HepG2 (cell line): ENCODE results near the gene MAP9. TPM values are rescaled to one million over a fixed set of nuclear protein-coding genes. Genes with fewer than 3 reads are reported as not detected.

Experiments used
- ATAC-seq: fragments of 200-7000 bp; cut with Tn5 transposase; 3 replicates; pipeline ENCODE4 v1.9.1; 2020; ENCODE audit warnings: mild to moderate bottlenecking, moderate library complexity
- BruUV-seq: library from RNA; stranded (reverse); fragments of 400-500 nt; replicated peaks from 2 replicates; lab custom pipeline; 2021; lab: Mats Ljungman, UMichigan
- CTCF ChIA-PET: fragments of 300-600 bp; formaldehyde crosslinking; extraction: SDS; loops from one replicate; lab custom pipeline; 2021; ENCODE audit warnings: low total read pairs, inconsistent platforms, low intra/inter-chr PET ratio; lab: Yijun Ruan, JAX
- POLR2A ChIA-PET: fragments of 350-600 bp; sonication (Branson Sonifier 250); formaldehyde crosslinking; loops from one replicate; lab custom pipeline; 2020; ENCODE audit warnings: antibody characterized with exemption, inconsistent platforms; lab: Yijun Ruan, JAX
- DNase-seq: peaks from one replicate; pipeline ENCODE4 v3.0.0-alpha.2; 2015; ENCODE audit warnings: low spot score
- FAIRE-seq: peaks from 3 replicates; lab custom pipeline; 2011; peaks lifted over from hg19 to GRCh38; lab: Jason Lieb, UNC
- H2AFZ ChIP-seq: one replicate; pipeline ENCODE4 v1.6.1; 2011; ENCODE audit warnings: low read length, inconsistent platforms
- H3K27ac ChIP-seq: fragments of 300-600 bp; 3 replicates; pipeline ENCODE4 v1.8.0; 2011; ENCODE audit warnings: mixed run types, mild to moderate bottlenecking, mixed read lengths, low read length, inconsistent platforms; ENCODE audit not compliant: insufficient read depth; ENCODE audit errors: extremely low read length
- H3K27me3 ChIP-seq, 2 experiments: fragments of 200-600 bp in 1 of 2; 2 replicates in 1 of 2; 3 replicates in 1 of 2; pipeline versions ENCODE4 v1.6.0 to v1.8.0; 2011; ENCODE audit warnings: low read length in 2 of 2, mild to moderate bottlenecking in 2 of 2, moderate library complexity in 2 of 2, inconsistent platforms in 1 of 2; ENCODE audit not compliant: insufficient read depth in 2 of 2, control insufficient read depth in 1 of 2
- H3K36me3 ChIP-seq, 2 experiments: fragments of 200-600 bp in 1 of 2; replicated peaks in 1 of 2; 2 replicates in 1 of 2; 3 replicates in 1 of 2; pipeline versions ENCODE4 v1.5.1 to v1.8.0; 2011; ENCODE audit warnings: low read length in 2 of 2, inconsistent platforms in 1 of 2; ENCODE audit not compliant: insufficient read depth in 2 of 2, control insufficient read depth in 1 of 2
- H3K4me1 ChIP-seq: 2 replicates; pipeline ENCODE4 v1.5.1; 2012; ENCODE audit warnings: low read length, inconsistent platforms; ENCODE audit not compliant: insufficient read depth
- H3K4me2 ChIP-seq: 2 replicates; pipeline ENCODE4 v1.6.0; 2011; ENCODE audit warnings: low read depth, low read length, inconsistent platforms
- H3K4me3 ChIP-seq, 3 experiments: fragments of 200-600 bp in 1 of 3; sonication (generic), shearing (Covaris generic) in 1 of 3; replicated peaks in 1 of 3; 2 replicates each; pipeline ENCODE4 v1.5.1; 2011 to 2016; ENCODE audit warnings: low read length in 3 of 3, inconsistent platforms in 2 of 3, low read depth in 2 of 3, mild to moderate bottlenecking in 2 of 3, control low read depth in 1 of 3, mixed read lengths in 1 of 3; ENCODE audit not compliant: insufficient read depth in 1 of 3
- H3K79me2 ChIP-seq: one replicate; pipeline ENCODE4 v1.6.1; 2011; ENCODE audit warnings: low read length, inconsistent platforms; ENCODE audit not compliant: insufficient read depth
- H3K9ac ChIP-seq: 2 replicates; pipeline ENCODE4 v1.6.0; 2011; ENCODE audit warnings: mild to moderate bottlenecking, low read depth, low read length, inconsistent platforms; ENCODE audit not compliant: insufficient read depth
- H3K9me3 ChIP-seq: 2 replicates; pipeline ENCODE4 v1.5.1; 2012; ENCODE audit warnings: mild to moderate bottlenecking, low read length
- H4K20me1 ChIP-seq: 2 replicates; pipeline ENCODE4 v1.6.0; 2011; ENCODE audit warnings: inconsistent platforms, mild to moderate bottlenecking, low read length, moderate library complexity; ENCODE audit not compliant: insufficient read depth
- AKAP8 ChIP-seq: sonication (generic); formaldehyde crosslinking; IDR thresholded peaks from 2 replicates; pipeline ENCODE4 v1.5.1; 2020; ENCODE audit warnings: mild to moderate bottlenecking, missing genetic modification reagents
- ARID3A ChIP-seq: IDR thresholded peaks from 2 replicates; pipeline ENCODE4 v1.6.1; 2012; ENCODE audit warnings: low read depth, low read length, improper control_type of control experiment
- CREM ChIP-seq, 2 experiments: sonication (generic) in 1 of 2; formaldehyde crosslinking in 1 of 2; IDR thresholded peaks; 2 replicates each; pipeline versions ENCODE4 v1.4.0 to v1.6.1; 2016 to 2020; ENCODE audit warnings: antibody characterized with exemption in 1 of 2, mild to moderate bottlenecking in 1 of 2, missing genetic modification reagents in 1 of 2
- GABPB1 ChIP-seq: IDR thresholded peaks from 2 replicates; pipeline ENCODE4 v1.6.1; 2016; ENCODE audit warnings: mild to moderate bottlenecking, missing genetic modification reagents, moderate library complexity, missing compliant biosample characterization
- IRF2 ChIP-seq: IDR thresholded peaks from 2 replicates; pipeline ENCODE4 v1.6.1; 2018; ENCODE audit warnings: missing genetic modification reagents, missing compliant biosample characterization
- ZBTB43 ChIP-seq: sonication (generic); formaldehyde crosslinking; conservative IDR thresholded peaks from 2 replicates; pipeline ENCODE4 v1.4.0; 2020; ENCODE audit warnings: missing genetic modification reagents
- ZNF256 ChIP-seq: sonication (generic); formaldehyde crosslinking; conservative IDR thresholded peaks from 2 replicates; pipeline ENCODE4 v1.4.0; 2020; ENCODE audit warnings: missing genetic modification reagents
- ZNF329 ChIP-seq: sonication (generic); formaldehyde crosslinking; IDR thresholded peaks from 2 replicates; pipeline ENCODE4 v1.9.0; 2021; ENCODE audit warnings: low read depth, mild to moderate bottlenecking, missing genetic modification reagents
- ZNF546 ChIP-seq: sonication (generic); formaldehyde crosslinking; conservative IDR thresholded peaks from 2 replicates; pipeline ENCODE4 v1.8.1; 2023; ENCODE audit warnings: mild to moderate bottlenecking, missing genetic modification reagents
- ZNF556 ChIP-seq: sonication (generic); formaldehyde crosslinking; IDR thresholded peaks from 2 replicates; pipeline ENCODE4 v1.4.0; 2020; ENCODE audit warnings: mild to moderate bottlenecking, missing genetic modification reagents, borderline replicate concordance
- ZNF7 ChIP-seq: IDR thresholded peaks from 2 replicates; pipeline ENCODE4 v1.6.1; 2016; ENCODE audit warnings: missing biosample characterization, missing genetic modification reagents
- ZNF710 ChIP-seq: sonication (generic); formaldehyde crosslinking; IDR thresholded peaks from 2 replicates; pipeline ENCODE4 v1.5.0; 2020; ENCODE audit warnings: mild to moderate bottlenecking, missing genetic modification reagents, borderline replicate concordance
- WGBS: methylation state at CpG from one replicate; pipeline ENCODE4 v1.1.6; 2017; ENCODE audit warnings: low lambda C conversion rate; 5-methylcytosine and 5-hydroxymethylcytosine counted together
- in situ Hi-C: cut with HindIII; loops from 2 replicates; pipeline ENCODE4 v1.10.0; 2017; ENCODE audit warnings: low pct_unique_long_range_greater_than_20kb; ENCODE audit not compliant: extremely low pct_ligation_motif_present
- intact Hi-C: fragments of 100-400 bp; cut with micrococcal nuclease; formaldehyde crosslinking; loops from one replicate; pipeline ENCODE4 v1.10.0; 2022; ENCODE audit not compliant: unreplicated experiment
- polyA plus RNA-seq, 8 experiments: library from polyadenylated mRNA; depleted of rRNA in 3 of 8; stranded (reverse) in 7 of 8; unstranded in 1 of 8; fragments of >200 nt; fragmentation: Illumina TruSeq in 4 of 8; extraction: Trizol in 4 of 8; gene quantifications; 2 replicates each; pipeline versions ENCODE4 v1.2.1 to v1.2.3, GENCODE V29; 2011 to 2016; ENCODE audit warnings: low read depth in 4 of 8, missing spikeins in 1 of 8, mixed read lengths in 1 of 8; ENCODE audit not compliant: insufficient read depth in 1 of 8
- total RNA-seq, 5 experiments: library from RNA; depleted of rRNA; stranded (reverse); fragments of >200 nt; fragmentation: Illumina TruSeq; extraction: Trizol; gene quantifications; 2 replicates each; pipeline ENCODE4 v1.2.3, GENCODE V29; 2016; ENCODE audit warnings: low read depth in 1 of 5
- TF ChIP-seq, protein P1 (sequence below): IDR thresholded peaks from 2 replicates; pipeline ENCODE4 v1.6.1; 2016; ENCODE audit warnings: mild to moderate bottlenecking, missing biosample characterization, missing genetic modification reagents

Gene MAP9
- total and polyA plus RNA-seq, 2 of the 13 experiments (the other 11 are each of a cell fraction or from before 2014, with no cell fraction given): not detected

GRCh38 chr4:155402941-155403340 is 26.2 kb upstream of the MAP9 start:
- no peak for ATAC-seq
- no peak for FAIRE-seq
- H3K79me2 ChIP-seq: no peaks in the 10 kb centered on the region
- no peak overlapping the region for H3K4me3 ChIP-seq
- no peak overlapping the region for H3K4me2 ChIP-seq
- H4K20me1 ChIP-seq: no peaks in the 10 kb centered on the region
- H3K9me3 ChIP-seq: no peaks in the 10 kb centered on the region
- H2AFZ ChIP-seq: no peak overlapping the region
- intact Hi-C loops: no loop called here
- no peak for DNase-seq
- H3K27ac ChIP-seq: no peak overlapping the region
- in situ Hi-C loops: no loop called here
- POLR2A ChIA-PET: no interaction called here
- no peak overlapping the region for H3K9ac ChIP-seq
- no peaks in the 10 kb centered on the region for H3K4me1 ChIP-seq
- H3K36me3 ChIP-seq: no peaks in the 10 kb centered on the region
- TF ChIP-seq ARID3A: no peak
- no peak for TF ChIP-seq ZNF329 (CRISPR knock-in tag)
- no peak for TF ChIP-seq ZBTB43 (CRISPR knock-in tag)
- TF ChIP-seq AKAP8 (CRISPR knock-in tag): no peak
- no peak for TF ChIP-seq ZNF256 (CRISPR knock-in tag)
- TF ChIP-seq ZNF7 (CRISPR knock-in tag): no peak
- CTCF ChIA-PET: no interaction called here
- WGBS: 0% methylated on average over 2 of the region's 2 CpGs
- H3K27me3 ChIP-seq: no peaks in the 10 kb centered on the region
- BruUV-seq: no TSS peak

GRCh38 chr4:155400893-155401292 is 24.1 kb upstream of the MAP9 start:
- CTCF ChIA-PET: no interaction called here
- no peak overlapping the region for H3K4me2 ChIP-seq
- in situ Hi-C loops: no loop called here
- H3K4me1 ChIP-seq: no peaks in the 10 kb centered on the region
- H3K36me3 ChIP-seq: no peaks in the 10 kb centered on the region
- DNase-seq: no peak
- no peak for ATAC-seq
- H3K27me3 ChIP-seq: no peaks in the 10 kb centered on the region
- H2AFZ ChIP-seq: no peak overlapping the region
- no peak overlapping the region for H3K9ac ChIP-seq
- no peak overlapping the region for H3K4me3 ChIP-seq
- H3K27ac ChIP-seq: no peak overlapping the region
- H4K20me1 ChIP-seq: no peaks in the 10 kb centered on the region
- H3K79me2 ChIP-seq: no peaks in the 10 kb centered on the region
- no peaks in the 10 kb centered on the region for H3K9me3 ChIP-seq
- intact Hi-C loops: no loop called here
- FAIRE-seq: no peak
- POLR2A ChIA-PET: no interaction called here
- no TSS peak for BruUV-seq
- WGBS: 0% methylated on average over 2 of the region's 2 CpGs
- no peak for TF ChIP-seq ZNF710 (CRISPR knock-in tag)
- no peak for TF ChIP-seq ZNF546 (CRISPR knock-in tag)
- no peak for TF ChIP-seq CREM (IDR thresholded peaks at IDR 0.05)
- TF ChIP-seq CREM (CRISPR knock-in tag; IDR thresholded peaks at IDR 0.05): no peak
- TF ChIP-seq, protein P1, sequence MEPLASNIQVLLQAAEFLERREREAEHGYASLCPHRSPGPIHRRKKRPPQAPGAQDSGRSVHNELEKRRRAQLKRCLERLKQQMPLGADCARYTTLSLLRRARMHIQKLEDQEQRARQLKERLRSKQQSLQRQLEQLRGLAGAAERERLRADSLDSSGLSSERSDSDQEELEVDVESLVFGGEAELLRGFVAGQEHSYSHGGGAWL (CRISPR knock-in tag): no peak
- no peak for TF ChIP-seq GABPB1 (CRISPR knock-in tag)
- no peak for TF ChIP-seq IRF2 (CRISPR knock-in tag)
- TF ChIP-seq ZNF556 (CRISPR knock-in tag): no peak
